ENCODE measurements around the gene THEMIS2. TPM values are rescaled to one million over a fixed set of nuclear protein-coding genes. Genes with fewer than 3 reads are reported as not detected.

The THEMIS2 gene
- total and polyA plus RNA-seq, 10 of the 15 experiments (the other 5 are each of a cell fraction or from before 2014, with no cell fraction given): 9.1 to 114 (median 38.3) TPM

- ATAC-seq: peak; percentile 2
- Histone ChIP-seq H3K27ac (ENCODE audit: control insufficient read depth, insufficient read depth) (peak overlapping the region; percentile 95), H3K36me3 (ENCODE audit: control insufficient read depth in 2 of 2, insufficient read depth in 2 of 2, low read length in 1 of 2) (peaks cover 21 to 27% of the 10 kb centered on the region in 2 experiments), H3K27me3 (replicated peaks in 1 of 2; ENCODE audit: control insufficient read depth in 2 of 2, insufficient read depth in 2 of 2, low read length in 1 of 2) (no peaks in the 10 kb centered on the region), H4K20me1 (ENCODE audit: control insufficient read depth, insufficient read depth) (no peaks in the 10 kb centered on the region), H3K79me2 (ENCODE audit: control insufficient read depth, insufficient read depth, low read length) (peaks cover 31% of the 10 kb centered on the region), H3K9ac (ENCODE audit: control insufficient read depth, insufficient read depth, low read length) (0 out of 2 replicates have a peak overlapping the region, but pooled peaks have one; percentile 36), H2AFZ (ENCODE audit: control insufficient read depth, low read depth, low read length) (no peak overlapping the region), H3K4me2 (ENCODE audit: control insufficient read depth, insufficient read depth) (peak overlapping the region; percentile 39; the same call in 1 of the 2 replicates), H3K4me1 (ENCODE audit: control insufficient read depth, insufficient read depth, low read length) (peaks cover 74% of the 10 kb centered on the region), H3K4me3 (no peak overlapping the region), H3K9me3 (replicated peaks; ENCODE audit: control insufficient read depth, insufficient read depth, low read length) (no peaks in the 10 kb centered on the region; the same call in 2 of the 3 replicates)
- FAIRE-seq: no peak
- CTCF ChIA-PET: interaction anchor here (2.1 to 2.9 kb wide), 2 partner anchors 14 to 26 kb away, joined by 6 to 16 read pairs; no protein-coding TSS in a partner anchor
- in situ Hi-C loops (cut with MboI) (no loop called here), intact Hi-C loops (cut with micrococcal nuclease; ENCODE audit: unreplicated experiment) (no loop called here)
- 20% methylated on average over 3 of the region's 3 CpGs for WGBS (ENCODE audit: insufficient coverage, insufficient replicate concordance, low lambda C conversion rate, missing lambda C conversion rate)
- SMC1A ChIA-PET (ENCODE audit: uncharacterized antibody, unreplicated experiment): interaction anchor here (0.9 to 2.7 kb wide), 3 partner anchors 25 to 246 kb away, joined by 3 to 18 read pairs (median 3); no protein-coding TSS in a partner anchor
- TF ChIP-seq BACH1 (IDR thresholded peaks at IDR 0.05; ENCODE audit: borderline replicate concordance) (0 out of 2 replicates have a peak, but pooled peaks have one; percentile 20), USF1 (IDR thresholded peaks at IDR 0.05; ENCODE audit: borderline replicate concordance, extremely low read length, insufficient read depth, low read depth, low read length) (no peak), IKZF1 (conservative IDR thresholded peaks at IDR 0.05) (0 out of 2 replicates have a peak, but pooled peaks have one; percentile 9), RAD51 (IDR thresholded peaks at IDR 0.05) (peak; percentile 50), MEF2B (IDR thresholded peaks at IDR 0.05; ENCODE audit: partially characterized antibody, poor library complexity, severe bottlenecking) (no peak), NFYB (IDR thresholded peaks at IDR 0.05; ENCODE audit: insufficient read depth, low read depth, low read length) (no peak), ZNF687 (IDR thresholded peaks at IDR 0.05) (peak; percentile 76), ZBTB4 (CRISPR knock-in tag; IDR thresholded peaks at IDR 0.05) (no peak), TBL1XR1 (IDR thresholded peaks at IDR 0.05; ENCODE audit: low read depth, low read length) (no peak), ZSCAN29 (IDR thresholded peaks at IDR 0.05) (no peak), HSF1 (IDR thresholded peaks at IDR 0.05; ENCODE audit: low read depth, low read length) (no peak), POLR2A (IDR thresholded peaks at IDR 0.05; ENCODE audit: low read depth, low read length) (peak; percentile 53; the same call in 1 of the 2 replicates)
- POLR2A ChIA-PET: interaction anchor here (0.6 to 5.4 kb wide), 4 partner anchors 14 to 754 kb away, joined by 3 to 63 read pairs (median 6); partner anchors contain the start of genes STX12 and THEMIS2
- no TSS peak for BruUV-seq (replicated peaks)
- RAD21 ChIA-PET (ENCODE audit: unreplicated experiment): interaction anchor here (1.1 to 3.4 kb wide), 4 partner anchors 12 to 31 kb away, joined by 3 to 46 read pairs (median 10); partner anchors contain the start of gene THEMIS2
- no peak for DNase-seq (ENCODE audit: low read depth, low spot score)
Measured at GRCh38 chr1:27889506-27889905, 17.2 kb downstream of the THEMIS2 start.

Data from GM12878 (cell line).